ENCODE results near the gene BCL11B.

BCL11B gene

DNA sequence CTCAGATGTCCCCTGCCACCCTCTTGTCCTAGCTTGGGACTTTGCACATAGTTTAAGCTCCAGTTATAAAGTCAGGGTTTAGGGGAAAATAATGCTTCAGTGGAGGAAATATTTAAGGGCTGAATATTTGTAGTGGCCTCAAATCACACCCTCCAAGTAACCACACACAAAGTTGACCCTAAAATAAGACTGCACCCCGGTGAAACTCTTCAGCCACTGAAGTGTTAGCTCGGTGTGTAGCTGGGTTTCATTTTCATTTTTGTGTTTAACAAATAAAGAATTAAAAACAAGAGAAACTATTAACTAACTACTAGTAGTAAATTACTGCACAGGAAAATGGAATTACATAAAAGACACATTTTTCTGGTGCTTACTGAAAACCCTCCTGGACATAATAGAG is 14.8 kb upstream of the BCL11B start:
- peak; percentile 17 for DNase-seq

DNA sequence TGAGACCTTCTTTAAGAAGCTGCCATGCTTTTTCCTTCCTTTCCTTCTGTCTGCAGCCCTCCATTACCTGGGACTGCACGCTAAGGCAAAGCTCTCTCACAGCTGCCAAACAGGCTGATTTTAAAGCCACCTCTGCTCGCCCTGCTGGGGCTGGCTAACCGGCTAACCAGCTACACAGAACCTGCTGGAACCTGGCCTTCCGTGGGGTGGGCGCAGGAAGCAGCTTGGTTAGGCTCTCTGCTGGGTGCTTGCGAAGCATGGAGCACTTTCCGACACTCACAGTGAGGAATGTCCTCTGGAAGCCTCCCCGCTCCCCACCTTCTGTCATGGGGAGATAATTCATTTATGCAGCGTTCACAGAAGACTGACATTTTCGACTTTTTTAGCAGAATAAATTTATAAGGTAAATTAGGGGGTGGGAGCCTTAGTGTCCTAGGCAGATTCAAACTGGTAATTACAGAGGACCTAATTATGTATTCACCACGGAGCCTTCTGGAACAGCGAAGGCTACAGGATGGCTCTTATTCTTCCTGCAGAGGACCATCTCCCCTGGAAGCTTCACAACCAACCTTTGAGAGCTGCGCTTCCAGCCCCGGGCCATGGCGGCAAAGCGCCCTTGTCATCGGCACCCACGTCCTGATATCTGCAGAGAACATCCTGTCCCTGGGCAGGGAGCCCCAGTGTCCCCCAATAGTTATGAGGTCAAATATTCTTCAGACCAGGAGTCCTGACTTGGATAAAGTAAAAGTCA is 12.4 kb upstream of the BCL11B start:
- DNase-seq = no peak

DNA sequence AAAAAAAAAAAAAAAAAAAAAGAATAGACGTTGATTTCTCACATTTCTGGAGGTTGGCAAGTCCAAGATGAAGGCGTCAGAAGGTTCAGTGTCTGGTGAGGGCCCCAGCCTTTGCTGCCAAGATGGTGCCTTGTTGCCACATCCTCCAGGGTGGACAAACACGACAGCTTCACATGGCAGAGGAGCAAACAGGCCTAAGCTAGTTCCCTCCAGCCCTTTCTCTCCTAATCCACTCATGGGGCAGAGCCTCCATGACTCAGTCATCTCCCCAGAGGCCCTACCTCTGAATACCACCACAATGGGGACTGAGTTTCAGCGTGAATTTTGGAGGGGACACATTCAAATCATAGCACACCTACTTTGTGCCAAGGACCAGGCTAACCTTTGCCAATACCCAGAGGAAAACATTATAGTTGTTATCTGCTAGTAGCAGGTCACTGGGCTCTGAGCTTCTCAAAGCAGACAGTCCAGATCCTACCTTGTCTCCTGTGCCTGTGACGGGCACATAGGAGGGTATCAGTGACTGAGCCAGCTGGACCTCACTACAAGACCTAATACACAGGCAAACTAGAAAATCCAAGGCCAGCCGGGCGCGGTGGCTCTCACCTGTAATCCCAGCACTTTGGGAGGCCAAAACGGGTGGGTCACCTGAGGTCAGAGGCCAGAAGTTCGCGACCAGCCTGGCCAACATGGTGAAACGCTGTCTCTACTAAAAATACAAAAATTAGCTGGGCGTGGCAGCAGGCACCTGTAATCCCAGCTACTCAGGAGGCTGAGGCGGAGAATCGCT is 10.5 kb upstream of the BCL11B start:
- no peak for DNase-seq

DNA sequence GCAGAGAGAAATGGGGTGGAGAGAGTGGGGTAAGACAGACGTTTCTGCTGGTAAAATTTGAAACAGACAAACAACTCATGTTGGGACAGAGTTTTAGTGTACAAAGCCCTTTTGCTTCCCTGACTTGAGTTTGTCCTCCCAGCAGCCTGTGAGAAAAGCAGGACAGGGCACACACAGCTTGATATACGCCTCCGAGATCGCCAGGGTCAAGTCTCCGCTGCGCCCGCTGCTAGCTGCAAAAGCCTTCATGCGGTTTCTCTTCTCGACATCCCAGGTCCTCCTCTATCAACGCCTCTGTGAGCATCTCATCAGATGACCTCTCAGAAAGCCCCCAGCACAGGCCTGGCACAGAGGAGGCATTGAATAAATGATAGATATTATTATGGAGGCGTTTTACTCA is 9.4 kb upstream of the BCL11B start:
- DNase-seq = no peak

DNA sequence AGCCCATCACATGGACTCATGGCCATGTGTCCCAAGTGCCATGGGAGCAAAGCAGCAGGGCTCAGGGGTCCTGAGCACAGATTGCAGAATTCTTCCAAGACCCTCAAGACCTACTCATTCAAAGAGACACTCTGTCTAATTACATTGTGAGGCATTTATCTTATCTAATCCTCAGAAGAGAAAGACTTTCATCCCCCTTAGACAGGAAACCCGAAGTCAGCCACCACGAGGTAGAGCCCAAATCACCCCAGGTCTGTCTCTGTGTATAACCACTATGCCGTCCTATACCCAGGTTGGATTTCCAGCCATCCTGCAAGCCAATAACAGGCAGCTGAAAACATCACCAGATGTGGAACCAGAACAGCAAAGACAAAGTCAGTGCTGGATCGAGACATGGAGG is 8.9 kb upstream of the BCL11B start:
- DNase-seq = peak; percentile 13

DNA sequence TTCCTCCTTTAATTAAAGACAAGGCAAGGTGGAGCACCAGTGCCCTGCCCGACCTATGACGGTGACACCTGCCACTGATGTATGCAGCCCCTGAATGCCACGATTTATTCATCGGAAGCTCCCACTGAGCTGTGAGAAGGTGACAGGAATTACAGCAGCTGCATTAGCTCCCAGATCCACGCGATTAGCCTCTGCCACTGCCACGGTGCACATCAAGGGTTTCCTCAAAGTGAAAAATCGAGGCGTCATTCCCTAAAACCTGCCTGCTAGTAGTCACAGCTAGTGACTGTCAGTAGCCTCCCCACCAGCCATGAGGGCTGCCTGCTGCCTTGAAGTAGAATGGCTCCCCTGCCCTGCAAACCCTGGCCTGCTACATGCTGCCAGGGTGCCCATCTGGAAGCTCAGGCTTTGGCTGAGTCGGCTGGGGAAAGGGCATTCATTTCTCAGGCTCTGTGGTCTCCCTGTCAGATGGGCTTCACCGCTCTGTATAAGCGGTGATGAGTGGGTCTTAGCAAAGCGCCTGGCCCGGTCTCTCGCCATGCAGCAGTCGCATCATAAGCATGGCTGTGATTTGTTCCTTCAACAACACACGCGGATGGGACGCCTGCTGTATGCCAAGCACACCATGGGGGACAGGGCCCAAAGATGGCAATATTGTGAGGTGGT is 8.2 kb upstream of the BCL11B start:
- DNase-seq = no peak

DNA sequence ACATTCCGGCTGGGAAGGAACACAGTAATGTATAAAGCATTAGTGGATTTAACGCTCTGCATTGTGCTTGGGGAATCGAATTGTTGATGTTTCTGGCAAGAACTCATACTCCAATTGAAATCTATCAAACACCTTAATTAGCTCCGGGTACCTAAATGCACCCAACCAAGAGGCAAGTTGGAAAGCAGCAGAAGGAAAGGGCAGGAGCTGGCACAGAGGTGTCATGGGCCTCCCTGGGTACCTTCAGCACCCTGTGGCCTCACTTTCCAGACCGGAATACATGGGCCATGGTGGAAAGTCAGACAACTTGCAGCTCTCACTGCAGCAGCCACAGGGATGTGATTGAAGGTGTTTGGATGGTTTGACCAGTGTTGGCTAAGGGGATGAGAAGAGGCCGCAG is 6.8 kb upstream of the BCL11B start:
- no peak for DNase-seq

DNA sequence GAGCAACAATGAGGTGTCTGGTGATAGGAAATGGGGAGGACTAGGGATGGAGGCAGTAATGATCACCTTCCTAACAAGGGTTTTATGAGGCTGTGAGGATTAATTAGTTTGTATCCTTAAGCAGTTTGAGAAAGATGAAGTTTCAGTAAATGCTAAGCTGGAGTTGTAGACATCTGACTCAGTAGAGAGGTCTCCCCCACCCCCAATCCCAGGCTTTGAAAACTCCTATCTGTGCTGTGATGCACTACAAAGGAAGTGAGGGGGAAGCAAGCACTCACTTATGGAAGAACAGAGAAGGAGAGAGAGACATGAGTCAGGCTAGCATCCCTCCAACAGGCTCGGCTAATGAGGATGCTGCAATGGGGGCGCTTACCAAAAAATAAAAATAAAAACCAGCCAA is 5.5 kb upstream of the BCL11B start:
- DNase-seq = no peak

DNA sequence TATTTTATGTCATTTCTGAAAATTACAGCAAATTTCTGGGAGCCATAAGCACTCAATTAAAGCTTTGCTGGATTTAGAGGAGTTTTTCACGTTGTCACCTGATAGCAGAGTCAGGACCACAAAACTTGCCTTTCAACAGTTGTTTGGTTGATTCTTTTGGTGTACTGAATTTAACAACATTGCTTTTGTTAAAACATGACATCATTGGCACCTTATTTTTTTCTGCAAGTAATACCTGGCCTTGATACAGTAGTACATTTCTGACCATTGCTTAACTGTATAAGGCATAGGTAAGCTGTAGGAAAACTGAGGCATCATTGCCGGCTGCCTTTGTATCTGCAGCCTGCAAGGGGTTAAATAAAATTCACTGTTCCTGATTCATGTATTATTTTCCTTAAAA is 4.5 kb upstream of the BCL11B start:
- DNase-seq = no peak

DNA sequence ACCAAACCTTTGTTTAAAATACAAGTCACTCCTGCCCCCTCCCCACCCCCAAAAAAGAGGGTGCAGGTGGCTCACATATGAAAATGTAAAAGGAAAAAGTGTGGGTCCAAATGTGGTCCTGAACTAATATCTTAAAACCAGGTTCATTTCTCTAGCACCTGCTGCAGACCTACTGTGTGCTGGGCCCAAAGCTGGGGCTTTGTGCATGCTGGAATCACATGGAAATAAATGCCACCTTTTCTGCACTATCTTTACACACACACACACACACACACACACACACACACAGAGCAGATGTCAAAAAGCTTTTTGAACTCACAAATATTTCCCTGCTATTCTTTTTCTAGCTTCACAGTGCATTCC is 3.2 kb upstream of the BCL11B start:
- no peak for DNase-seq

DNA sequence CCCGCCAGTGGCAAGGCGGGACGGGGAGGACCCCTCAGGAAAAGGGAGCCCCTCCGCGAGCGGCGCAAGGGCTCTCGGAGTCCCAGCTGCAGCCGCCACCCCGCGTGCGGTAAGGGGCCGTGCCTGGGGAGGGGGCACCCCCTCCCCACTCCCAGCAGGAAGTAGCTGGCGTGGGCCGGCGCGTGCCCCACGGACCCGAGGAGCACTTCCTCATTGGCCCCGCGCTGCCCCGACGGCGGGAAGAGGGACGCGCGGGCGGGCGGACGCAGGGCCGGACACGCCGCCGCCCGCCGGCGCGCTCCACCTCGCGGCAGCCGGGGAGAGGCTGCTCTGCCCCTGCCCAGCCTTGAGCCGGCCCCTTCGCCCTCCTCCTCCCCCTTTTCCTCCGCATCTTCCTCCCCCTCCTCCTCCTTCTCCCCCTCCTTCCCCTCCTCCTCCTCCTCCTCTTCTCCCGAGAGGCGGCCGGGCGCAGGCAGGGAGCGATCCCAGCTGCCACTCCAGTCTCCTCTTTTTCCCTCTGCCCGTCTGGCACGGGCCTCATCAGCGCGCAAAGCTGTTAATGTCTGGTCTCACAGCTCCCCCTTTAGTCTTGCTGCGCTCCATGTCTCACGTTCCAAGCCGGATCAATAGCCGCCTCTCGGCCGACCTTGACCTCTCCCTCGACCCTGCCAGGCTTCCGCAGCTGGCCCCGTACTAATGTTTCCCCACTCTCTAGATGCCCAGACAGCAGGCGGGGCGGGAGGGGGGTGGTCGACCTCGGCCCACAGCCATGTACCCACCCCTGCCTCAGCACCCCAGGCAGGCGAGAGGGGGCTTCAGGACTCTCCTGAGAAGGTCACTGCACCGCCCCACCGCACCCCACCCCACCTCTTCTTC is 2.6 kb upstream of the BCL11B start:
- peak; percentile 71 for DNase-seq

DNA sequence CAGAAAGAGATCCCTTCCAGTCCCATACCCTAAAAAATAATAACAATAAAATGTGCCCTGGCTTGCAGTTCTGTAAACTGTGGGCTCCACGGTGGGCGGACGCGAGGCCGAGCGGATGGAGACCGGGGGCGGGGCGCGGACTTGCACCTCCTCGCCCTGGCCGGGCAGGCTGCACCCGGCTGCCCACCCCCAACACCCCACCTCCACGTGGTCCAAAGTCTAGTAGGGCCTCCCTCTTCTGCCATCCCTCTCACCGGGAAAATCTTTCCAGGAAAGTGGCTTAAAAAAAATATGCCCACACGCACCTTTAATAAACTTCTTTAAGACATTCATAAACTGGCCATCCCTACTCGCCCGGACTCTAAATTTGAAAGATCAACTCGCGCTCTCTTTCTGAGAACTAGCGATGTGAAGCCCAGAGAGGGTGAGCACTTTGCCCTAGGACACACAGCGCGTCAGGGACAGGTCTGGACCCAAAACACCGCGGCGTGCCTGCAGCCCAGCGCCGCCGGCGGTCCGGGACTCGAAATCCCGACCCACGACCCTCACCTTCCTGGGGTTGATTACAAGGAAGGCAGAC is 1.9 kb upstream of the BCL11B start:
- DNase-seq = peak; percentile 25

DNA sequence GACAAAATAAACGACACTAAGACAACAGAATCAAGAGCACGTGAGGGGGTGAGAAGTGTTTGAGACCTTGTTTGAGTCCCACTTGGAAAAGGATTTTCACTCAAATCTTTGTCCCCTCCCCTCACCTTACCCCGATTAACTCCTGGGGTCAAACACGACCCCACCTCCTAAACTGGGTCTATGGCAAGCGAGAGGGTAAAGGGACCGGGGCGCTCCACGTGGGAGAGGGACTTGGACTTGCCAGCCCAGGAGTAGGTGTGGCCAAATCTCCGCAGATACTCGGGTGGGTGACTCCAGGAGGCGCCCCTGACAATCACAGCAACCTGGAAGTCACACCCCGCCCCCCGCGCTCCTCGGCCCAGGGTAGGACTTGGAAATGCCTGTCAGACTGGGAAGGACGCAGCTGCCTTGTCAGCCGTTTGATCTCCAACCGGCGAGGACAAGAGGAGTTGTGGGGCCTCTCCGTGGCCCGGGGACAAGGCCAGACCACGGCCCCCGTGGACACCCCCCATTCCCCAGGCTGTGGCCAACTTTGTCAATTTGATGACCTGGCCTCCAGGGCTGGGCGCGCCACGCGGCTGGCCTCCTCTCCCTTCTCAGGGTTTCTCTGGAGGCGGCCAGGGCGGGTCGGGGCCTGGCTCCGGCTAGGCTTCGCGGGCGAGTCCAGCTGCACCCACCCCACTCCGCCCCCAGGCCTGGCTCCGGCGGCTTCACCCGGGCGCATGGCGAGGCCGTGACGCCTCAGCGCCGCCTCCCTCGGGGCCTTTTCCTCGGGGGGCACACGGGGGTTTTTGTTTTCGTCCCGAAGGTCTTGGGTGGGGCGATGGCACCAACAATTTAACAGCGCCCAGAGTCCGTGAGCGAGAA is 1.1 kb upstream of the BCL11B start:
- peak; percentile 46 for DNase-seq

DNA sequence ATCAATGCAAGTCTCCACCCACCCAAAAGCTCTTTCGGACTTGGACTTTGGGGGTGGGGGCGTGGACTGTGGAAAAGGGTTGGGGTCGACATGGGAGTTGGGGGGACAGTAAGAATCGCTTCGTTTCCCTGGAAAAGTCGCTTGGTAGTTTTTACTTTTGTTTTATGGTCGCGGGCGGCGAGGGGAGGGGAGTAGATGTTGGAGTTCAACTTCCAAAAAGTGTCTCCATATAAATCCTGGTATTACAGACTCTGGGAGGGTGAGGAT is 568 bp upstream of the BCL11B start:
- DNase-seq = no peak

DNA sequence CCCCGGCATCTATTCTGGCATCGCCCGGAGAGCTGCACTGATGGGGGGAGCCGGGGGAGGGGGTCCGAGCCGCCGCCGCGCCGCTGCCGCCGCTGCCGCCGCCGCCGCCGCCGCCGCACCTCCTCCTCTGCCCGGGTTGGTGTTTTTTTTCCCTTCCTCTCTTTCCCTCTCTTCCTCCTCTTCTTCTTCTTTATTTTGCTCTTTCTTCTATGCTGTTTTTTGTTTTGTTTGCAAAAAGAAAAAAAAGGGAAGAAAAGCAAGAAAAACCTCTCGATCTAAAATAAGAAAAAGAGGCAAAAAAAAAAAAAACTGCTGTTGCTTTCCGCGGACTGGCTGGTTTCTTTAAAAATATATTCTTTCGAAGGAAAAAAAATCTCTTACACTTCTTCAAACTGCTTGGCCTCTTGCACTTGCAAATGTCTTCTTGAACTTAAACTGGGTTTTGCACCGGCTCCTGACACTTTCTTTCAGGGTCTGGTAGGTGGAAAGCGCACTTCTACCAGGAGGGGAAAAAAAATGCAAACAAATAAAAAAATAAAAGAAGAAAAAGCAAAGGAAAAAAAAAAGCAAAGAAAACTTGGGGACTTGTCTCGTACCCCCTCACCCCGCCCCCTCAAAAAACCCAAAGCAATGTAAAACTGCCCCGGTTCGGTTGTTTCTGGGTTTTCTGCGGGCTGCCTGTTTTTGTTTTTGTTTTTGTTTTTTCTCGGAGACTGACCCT is 616 bp downstream of the BCL11B start:
- no peak for DNase-seq

DNA sequence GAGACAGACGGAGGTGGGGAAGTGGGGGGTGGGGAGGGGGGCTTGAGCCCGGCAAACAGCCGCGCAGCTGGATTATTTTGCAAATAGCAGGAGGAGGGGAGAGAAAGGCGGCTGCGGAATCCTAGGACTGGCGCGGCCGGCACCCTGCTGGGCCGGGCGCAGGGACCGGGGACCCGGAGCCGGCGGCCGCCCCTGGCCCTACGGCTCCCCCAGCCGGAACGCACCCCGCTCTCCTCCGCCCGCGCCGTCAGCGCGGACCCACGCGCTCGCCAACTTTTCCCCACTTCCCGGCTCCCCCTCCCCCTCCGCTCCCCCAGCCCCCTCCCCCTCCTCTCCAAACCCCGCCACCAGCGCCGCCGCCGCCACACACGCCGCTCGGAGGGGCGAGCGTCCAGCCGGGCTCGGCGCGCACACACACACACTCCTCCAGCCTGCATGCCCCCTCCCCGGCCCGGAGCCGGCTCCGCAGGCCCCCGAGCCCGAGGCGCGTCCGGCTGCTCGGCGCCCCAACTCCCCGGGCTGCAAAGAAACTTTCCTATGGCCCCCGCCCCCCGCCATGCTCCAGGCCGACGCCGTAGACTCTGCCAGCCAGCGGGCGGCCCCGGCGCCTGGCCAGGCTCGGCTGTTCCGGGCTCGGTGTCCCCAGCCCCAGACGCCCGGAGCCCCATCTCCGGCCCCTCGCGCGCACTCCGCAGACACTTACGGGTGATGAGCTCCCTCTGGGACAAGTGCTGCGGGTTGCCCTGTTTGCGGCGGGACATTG is 1.4 kb downstream of the BCL11B start:
- peak; percentile 36 for DNase-seq

DNA sequence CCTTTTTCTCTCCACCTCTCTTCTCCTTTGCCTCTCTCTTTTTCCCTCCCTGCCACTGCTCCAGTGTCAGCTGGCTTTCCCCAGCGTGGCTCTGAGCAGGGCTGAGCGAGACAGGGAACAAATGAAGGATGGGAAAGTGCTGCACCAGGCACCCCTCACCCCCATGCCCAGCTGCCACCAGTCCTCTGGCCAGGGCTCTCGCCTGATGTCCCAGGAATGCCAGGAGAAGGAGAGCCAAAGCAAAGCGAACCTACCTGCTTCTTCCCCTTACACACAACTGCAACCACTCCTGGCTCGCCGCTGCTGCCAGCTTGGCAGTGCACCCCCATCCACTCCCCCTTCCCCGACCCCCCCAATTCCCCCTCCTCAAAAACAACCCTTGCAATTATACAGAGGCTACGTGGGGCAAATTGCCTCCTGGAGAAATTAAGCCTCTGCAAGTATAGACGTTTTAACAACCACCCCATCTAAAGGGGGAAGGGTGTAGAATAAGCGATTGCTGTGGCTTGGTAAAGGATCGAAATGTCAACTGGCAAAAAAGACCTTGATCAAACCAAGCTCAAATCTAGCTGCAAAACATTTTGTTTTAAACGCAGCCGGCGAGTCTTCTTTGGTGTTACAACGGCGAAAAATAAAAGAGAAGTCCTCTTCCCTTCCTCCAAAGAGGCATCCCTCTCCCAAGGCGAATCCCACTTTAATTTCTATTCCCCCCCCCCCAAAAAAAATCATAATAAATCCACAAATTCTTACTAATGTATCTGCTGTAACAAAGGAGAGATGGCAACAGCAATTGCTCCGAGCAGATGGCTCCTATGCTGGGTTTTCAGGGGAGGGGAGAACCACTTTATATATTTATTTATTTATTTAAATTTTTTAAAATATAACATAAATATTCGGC is 2.9 kb downstream of the BCL11B start:
- peak; percentile 9 for DNase-seq

DNA sequence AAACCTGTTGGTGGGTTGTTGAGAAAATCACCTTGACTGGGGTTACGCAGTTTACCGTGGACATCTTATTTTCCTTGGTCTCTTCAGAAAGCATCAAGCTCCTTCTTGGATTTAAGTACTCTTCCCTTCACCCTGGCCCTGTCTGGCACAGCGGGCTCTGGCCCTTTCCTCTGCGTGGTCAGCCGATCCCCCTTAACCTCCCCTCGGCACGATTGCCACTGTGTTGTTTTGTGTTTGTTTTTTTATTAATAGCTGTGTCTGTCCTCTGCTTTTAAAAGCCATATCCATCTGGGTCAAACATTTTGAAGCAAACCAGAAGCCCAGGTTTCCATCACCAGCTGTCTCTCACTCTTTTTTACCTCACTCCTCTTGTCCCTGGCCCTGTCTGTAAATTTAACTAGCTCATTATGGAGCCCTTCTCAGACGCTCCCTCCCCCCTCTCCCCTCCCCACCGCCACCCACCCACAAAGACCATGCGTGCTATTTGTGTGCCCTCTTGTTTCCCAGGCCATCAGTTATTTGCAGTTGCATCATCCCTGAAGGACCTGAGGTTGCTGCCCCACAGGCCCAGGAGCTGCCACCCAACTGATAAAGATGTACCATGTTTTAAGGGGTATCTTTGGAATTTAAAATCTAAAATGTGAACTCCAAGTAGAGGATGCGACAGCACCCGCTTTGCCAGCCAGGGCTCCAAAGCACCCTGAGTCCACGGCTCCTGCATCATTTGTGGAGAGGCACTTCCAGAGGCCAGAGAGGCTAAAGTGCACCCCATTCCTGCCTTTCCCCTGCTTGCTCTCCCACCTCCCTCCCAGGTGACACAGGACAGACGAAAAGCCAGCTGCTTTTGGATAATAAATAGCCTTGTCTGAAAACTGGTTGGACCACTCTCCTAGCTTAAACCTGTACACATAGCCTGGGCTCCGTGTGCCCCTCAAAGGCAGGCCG is 3.9 kb downstream of the BCL11B start:
- peak; percentile 40 for DNase-seq
